Mesodermal cell (in vitro differentiated cells): ENCODE results near the gene KCNH4.

Experiments used
- H3K27ac ChIP-seq: 2 replicates; pipeline ENCODE4 v1.7.0; 2013; ENCODE audit warnings: mild to moderate bottlenecking, low read depth, low read length, moderate library complexity; ENCODE audit not compliant: severe bottlenecking
- H3K36me3 ChIP-seq: 2 replicates; pipeline ENCODE4 v1.7.1; 2013; ENCODE audit warnings: mild to moderate bottlenecking, low read length, moderate library complexity; ENCODE audit not compliant: control insufficient read depth, insufficient read depth
- H3K4me1 ChIP-seq: one replicate; pipeline ENCODE4 v1.7.1; 2013; ENCODE audit warnings: mild to moderate bottlenecking, low read length; ENCODE audit not compliant: insufficient read depth, control insufficient read depth, poor library complexity, severe bottlenecking
- H3K4me3 ChIP-seq: 2 replicates; pipeline ENCODE4 v1.7.0; 2013; ENCODE audit warnings: low read length, control low read depth, mild to moderate bottlenecking; ENCODE audit not compliant: insufficient read depth, poor library complexity, severe bottlenecking; ENCODE audit errors: extremely low read depth
- H3K9me3 ChIP-seq: 2 replicates; pipeline ENCODE4 v1.7.1; 2013; ENCODE audit warnings: mild to moderate bottlenecking, low read length, moderate library complexity; ENCODE audit not compliant: control insufficient read depth
- WGBS, 2 experiments: methylation state at CpG; one replicate each; pipeline ENCODE4 v1.1.5; 2013; ENCODE audit warnings: missing lambda C conversion rate in 2 of 2; ENCODE audit not compliant: insufficient coverage in 2 of 2; 5-methylcytosine and 5-hydroxymethylcytosine counted together

The KCNH4 gene

GRCh38 chr17:42135664-42136653, 45.0 kb downstream of the KCNH4 start:
- Histone ChIP-seq H3K27ac (peak overlapping the region; percentile 75), H3K4me1 (peaks cover 28% of the 10 kb centered on the region), H3K36me3 (peaks cover 55% of the 10 kb centered on the region), H3K9me3 (no peaks in the 10 kb centered on the region), H3K4me3 (no peak overlapping the region)
- 86 to 92% methylated on average over 7 to 10 of the region's 15 CpGs for WGBS, 2 experiments

DNA sequence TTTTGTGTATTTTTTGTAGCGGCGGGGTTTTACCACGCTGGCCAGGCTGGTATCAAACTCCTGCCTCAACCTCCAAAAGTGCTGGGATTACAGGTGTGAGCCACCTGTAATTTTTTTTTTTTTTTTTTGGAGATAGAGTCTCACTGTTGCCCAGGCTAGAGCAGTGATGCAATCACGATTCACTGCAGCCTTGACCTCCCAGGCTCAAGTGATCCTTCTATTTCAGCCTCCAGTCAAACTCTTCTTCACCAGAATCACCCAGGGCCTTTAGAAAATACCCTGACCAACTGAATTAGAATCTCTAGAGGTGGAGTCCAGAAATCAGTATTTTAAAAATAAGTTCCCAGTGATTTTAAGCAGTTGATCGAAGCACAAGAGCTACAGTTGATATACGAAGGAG, 45.8 kb downstream of the KCNH4 start:
- Histone ChIP-seq H3K36me3 (peaks cover 58% of the 10 kb centered on the region), H3K4me3 (no peak overlapping the region), H3K27ac (peak overlapping the region; percentile 75), H3K9me3 (no peaks in the 10 kb centered on the region), H3K4me1 (peaks cover 28% of the 10 kb centered on the region)
- WGBS, 2 experiments = 98% methylated on average over 4 to 5 of the region's 6 CpGs

GRCh38 chr17:42133461-42134041, 47.4 kb downstream of the KCNH4 start:
- H3K4me3 ChIP-seq = no peak overlapping the region
- WGBS, 2 experiments = 87 to 92% methylated on average over 4 of the region's 4 CpGs
- peaks cover 67% of the 10 kb centered on the region for H3K36me3 ChIP-seq
- no peaks in the 10 kb centered on the region for H3K9me3 ChIP-seq
- H3K27ac ChIP-seq = no peak overlapping the region
- peaks cover 28% of the 10 kb centered on the region for H3K4me1 ChIP-seq

DNA sequence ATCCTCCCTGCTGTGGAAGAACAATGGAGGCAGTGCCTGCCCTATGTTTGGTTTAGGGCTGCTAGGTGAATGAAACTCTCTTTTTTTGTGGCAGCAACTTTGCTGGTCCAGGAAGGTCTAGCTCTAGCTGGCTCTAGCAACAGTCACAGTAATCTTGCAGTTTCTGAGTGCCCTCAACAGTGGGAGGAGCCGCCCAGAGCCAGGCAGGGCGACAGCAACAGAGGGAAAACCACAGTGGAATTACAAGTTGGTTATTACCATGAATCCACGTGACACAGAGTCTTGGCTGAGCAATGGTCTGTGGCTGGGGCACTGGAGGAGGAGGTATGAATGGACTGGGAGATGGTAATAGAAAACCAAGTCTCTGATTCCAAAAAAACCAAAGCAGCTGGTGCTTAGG, 48.0 kb downstream of the KCNH4 start:
- WGBS, 2 experiments = 87 to 97% methylated on average over 3 of the region's 3 CpGs
- H3K4me3 ChIP-seq = no peak overlapping the region
- H3K4me1 ChIP-seq = peaks cover 28% of the 10 kb centered on the region
- H3K36me3 ChIP-seq = peaks cover 67% of the 10 kb centered on the region
- H3K27ac ChIP-seq = no peak overlapping the region
- no peaks in the 10 kb centered on the region for H3K9me3 ChIP-seq

GRCh38 chr17:42131981-42132432, 48.9 kb downstream of the KCNH4 start:
- Histone ChIP-seq H3K9me3 (no peaks in the 10 kb centered on the region), H3K36me3 (peaks cover 72% of the 10 kb centered on the region), H3K27ac (peak overlapping the region; percentile 23), H3K4me1 (peaks cover 28% of the 10 kb centered on the region), H3K4me3 (no peak overlapping the region)
- WGBS, 2 experiments = 94 to 100% methylated on average over 1 to 2 of the region's 4 CpGs

DNA sequence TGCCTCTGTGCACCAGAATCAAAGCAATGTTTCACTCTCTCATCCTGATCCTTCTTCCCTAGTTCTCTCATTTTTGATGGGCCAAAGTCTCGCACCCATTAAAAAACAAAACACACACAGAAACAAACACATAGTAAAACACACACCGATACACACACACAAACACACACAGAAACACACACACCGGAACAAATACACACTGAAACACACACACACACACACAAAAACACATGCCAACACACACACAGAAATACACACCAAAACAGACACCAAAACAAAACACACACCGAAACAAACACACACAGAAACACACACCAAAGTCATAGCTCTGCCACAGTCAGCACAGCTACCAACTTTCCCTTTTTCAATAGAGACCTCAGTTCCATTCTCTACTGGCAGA, 49.7 kb downstream of the KCNH4 start:
- Histone ChIP-seq H3K9me3 (no peaks in the 10 kb centered on the region), H3K4me1 (peaks cover 26% of the 10 kb centered on the region), H3K36me3 (peaks cover 72% of the 10 kb centered on the region), H3K4me3 (no peak overlapping the region), H3K27ac (peak overlapping the region; percentile 55)
- 82 to 96% methylated on average over 3 to 4 of the region's 4 CpGs for WGBS, 2 experiments

DNA sequence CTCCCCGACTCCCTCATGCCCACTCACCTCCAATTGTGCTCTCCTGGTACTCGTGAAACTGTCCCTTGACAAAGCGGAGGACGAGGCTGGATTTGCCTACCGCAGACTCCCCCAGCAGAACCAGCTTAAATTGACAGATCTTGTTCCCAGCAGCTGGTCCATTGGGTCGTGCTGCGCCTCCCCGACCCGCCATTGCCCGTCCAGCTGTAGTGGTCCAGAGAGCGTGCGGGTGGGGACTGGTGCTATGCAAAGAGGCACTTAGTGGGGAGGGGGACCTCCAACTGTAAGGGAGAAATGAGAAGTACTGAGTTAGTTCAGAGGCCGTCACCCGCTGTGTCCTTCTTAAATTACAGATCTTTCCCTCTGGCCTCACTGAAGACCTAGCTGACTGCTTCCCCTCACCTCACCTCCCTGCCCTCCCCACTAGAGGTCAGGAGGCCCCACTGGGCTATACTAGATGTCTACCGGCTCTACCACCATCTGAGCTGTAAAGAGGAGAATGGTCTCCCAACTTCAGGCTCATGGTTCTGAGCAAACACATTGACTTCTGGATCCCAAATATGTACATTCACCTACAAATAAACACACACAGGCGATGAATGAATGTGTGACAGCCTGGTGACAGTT, 50.5 kb downstream of the KCNH4 start:
- 91 to 98% methylated on average over 11 to 12 of the region's 16 CpGs for WGBS, 2 experiments
- no peak overlapping the region for H3K4me3 ChIP-seq
- H3K27ac ChIP-seq = no peak overlapping the region
- H3K36me3 ChIP-seq = peaks cover 76% of the 10 kb centered on the region
- H3K9me3 ChIP-seq = no peaks in the 10 kb centered on the region
- peaks cover 18% of the 10 kb centered on the region for H3K4me1 ChIP-seq

- Histone ChIP-seq H3K9me3 (no peaks in the 10 kb centered on the region), H3K4me1 (peaks cover 13% of the 10 kb centered on the region), H3K36me3 (peaks cover 79% of the 10 kb centered on the region), H3K4me3 (no peak overlapping the region), H3K27ac (no peak overlapping the region)
- 92 to 98% methylated on average over 6 to 7 of the region's 8 CpGs for WGBS, 2 experiments
These were observed 51.7 kb downstream of the KCNH4 start for GRCh38 chr17:42129109-42129837.

DNA sequence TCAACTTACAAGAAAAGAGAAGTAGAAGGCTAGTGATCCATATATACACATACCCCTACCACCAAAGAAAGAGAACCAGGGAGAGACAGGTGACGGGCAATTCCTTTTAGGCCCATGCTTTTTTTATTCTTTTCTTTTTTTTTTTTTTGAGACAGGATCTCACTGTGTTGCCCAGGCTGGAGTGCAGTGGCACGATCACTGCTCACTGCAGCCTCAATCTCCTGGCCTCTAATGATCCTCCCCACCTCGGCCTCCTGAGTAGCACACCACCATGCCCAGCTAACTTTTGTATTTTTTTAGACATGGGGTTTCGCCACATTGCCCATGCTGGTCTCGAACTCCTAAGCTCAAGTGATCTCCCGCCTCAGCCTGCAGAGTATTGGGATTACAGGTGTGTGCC, 53.5 kb downstream of the KCNH4 start:
- peaks cover 76% of the 10 kb centered on the region for H3K36me3 ChIP-seq
- H3K9me3 ChIP-seq = no peaks in the 10 kb centered on the region
- 93 to 100% methylated on average over 5 of the region's 6 CpGs for WGBS, 2 experiments

GRCh38 chr17:42126836-42127235, 54.1 kb downstream of the KCNH4 start:
- H3K9me3 ChIP-seq = no peaks in the 10 kb centered on the region
- no peak overlapping the region for H3K27ac ChIP-seq
- WGBS, 2 experiments = 91 to 92% methylated on average over 3 of the region's 3 CpGs
- H3K4me3 ChIP-seq = no peak overlapping the region
- H3K36me3 ChIP-seq = peaks cover 76% of the 10 kb centered on the region
- H3K4me1 ChIP-seq = no peaks in the 10 kb centered on the region

More for the DNA sequence above, 53.5 kb downstream of the KCNH4 start:
- Histone ChIP-seq H3K4me1 (peaks cover 5% of the 10 kb centered on the region), H3K4me3 (no peak overlapping the region), H3K27ac (no peak overlapping the region)
